Measurements from ENCODE around the gene GTF2F2.

GRCh38 chr13:45254396-45254795 lies 134.1 kb downstream of the GTF2F2 start:
- TF ChIP-seq GATA2 (IDR thresholded peaks at IDR 0.05; ENCODE audit: low read depth, low read length) = no peak
- TF ChIP-seq GATA3 (IDR thresholded peaks at IDR 0.05; ENCODE audit: low read depth, low read length) = no peak

All from SH-SY5Y (cell line).